Measurements from ENCODE around the gene MMEL1. TPM values are rescaled to one million over a fixed set of nuclear protein-coding genes. Genes with fewer than 3 reads are reported as not detected.

The MMEL1 gene
- total and polyA plus RNA-seq, 2 donors (not counting 1 experiment from before 2014, with no cell fraction given) = not detected

DNA sequence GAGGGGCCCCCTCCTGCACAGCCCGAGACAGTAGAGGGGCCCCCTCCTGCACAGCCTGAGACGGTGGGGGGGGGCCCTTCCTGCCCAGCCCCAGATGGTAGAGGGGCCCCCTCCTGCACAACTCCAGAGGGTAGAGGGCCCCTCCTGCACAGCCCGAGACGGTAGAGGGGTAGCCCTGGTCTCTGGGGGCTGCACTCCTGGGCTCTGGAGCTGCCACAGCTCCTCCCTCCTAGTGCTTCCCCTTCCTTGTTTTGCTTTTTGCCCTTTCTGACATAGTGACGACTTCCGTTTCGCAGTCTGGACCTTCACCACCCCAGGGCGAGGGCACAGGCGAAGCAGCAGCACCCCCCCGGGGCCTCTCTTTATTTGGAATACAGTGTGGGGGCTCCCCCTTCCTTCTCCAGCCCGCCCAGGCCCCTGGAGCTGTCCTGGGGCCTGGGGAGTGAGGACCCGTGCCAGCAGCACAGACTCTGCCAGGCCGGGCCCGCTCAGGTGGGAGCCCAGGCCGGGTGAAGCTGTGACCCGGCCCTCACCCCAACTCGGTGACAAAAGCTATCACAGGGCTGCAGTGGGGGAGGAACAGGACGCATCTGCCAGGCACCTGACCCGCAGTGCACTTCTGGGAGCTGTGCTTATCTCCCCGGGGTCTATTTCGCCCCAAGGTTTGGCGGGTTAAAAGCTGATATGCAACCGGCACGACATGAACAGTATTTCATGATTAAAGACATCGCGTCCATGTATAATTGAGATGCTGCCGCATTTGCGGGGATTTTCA lies 47.3 kb downstream of the MMEL1 start:
- peaks cover 3% of the 10 kb centered on the region for H3K9me3 Mint-ChIP-seq (ENCODE audit: insufficient read depth)
- Histone ChIP-seq H3K27ac (ENCODE audit: low read length in 2 of 2) (peak overlapping the region; percentile 98 to 99), H3K4me3 (ENCODE audit: control extremely low read depth in 1 of 5, extremely low read depth in 1 of 5, insufficient read depth in 1 of 5, low read depth in 2 of 5, low read length in 4 of 5) (peak overlapping the region; percentile 63 to 81 (median 77)), H3K4me2 (replicated peaks; ENCODE audit: low read depth, low read length, poor library complexity, severe bottlenecking) (peak overlapping the region; percentile 92), H3K9me3 (ENCODE audit: control extremely low read depth in 1 of 3, control insufficient read depth in 2 of 3, insufficient read depth in 1 of 3, low read length in 2 of 3) (peaks cover 0 to 16% (median 3%) of the 10 kb centered on the region in 3 donors), H3K27me3 (replicated peaks in 1 of 4; ENCODE audit: control extremely low read depth in 1 of 4, control insufficient read depth in 3 of 4, insufficient read depth in 4 of 4, low read length in 3 of 4) (no peaks in the 10 kb centered on the region), H3K36me3 (replicated peaks in 1 of 2; ENCODE audit: control extremely low read depth in 1 of 2, control insufficient read depth in 1 of 2, extremely low read depth in 1 of 2, insufficient read depth in 2 of 2, low read length in 1 of 2) (peaks cover 0 to 5% of the 10 kb centered on the region in 2 experiments), H3K79me2 (ENCODE audit: control insufficient read depth, insufficient read depth, low read length) (peaks cover 12% of the 10 kb centered on the region), H3K4me1 (ENCODE audit: control insufficient read depth in 2 of 2, insufficient read depth in 2 of 2, low read length in 2 of 2) (peaks cover 46 to 62% of the 10 kb centered on the region in 2 donors), H4K20me1 (ENCODE audit: control insufficient read depth, insufficient read depth, low read length, poor library complexity, severe bottlenecking) (no peaks in the 10 kb centered on the region), H2AFZ (ENCODE audit: insufficient read depth, low read depth, low read length, poor library complexity, severe bottlenecking) (peak overlapping the region; percentile 43), H3K9ac (ENCODE audit: low read length) (peak overlapping the region; percentile 87)
- H3K4me3 Mint-ChIP-seq = peak overlapping the region; percentile 95
- peak; percentile 93 for DNase-seq
- POLR2A ChIA-PET = interaction anchor here (0.6 to 4.4 kb wide), 17 partner anchors 8 to 394 kb away, joined by 3 to 88 read pairs (median 5); partner anchors contain the start of genes FAAP20, MORN1, PANK4 and RER1
- CTCF ChIA-PET = interaction anchor here (0.7 to 3.9 kb wide), 16 partner anchors 9 to 390 kb away, joined by 3 to 55 read pairs (median 4); partner anchors contain the start of genes FAAP20, HES5, PANK4 and TNFRSF14
- H3K27ac Mint-ChIP-seq = peak overlapping the region; percentile 99
- TF ChIP-seq, protein P1, sequence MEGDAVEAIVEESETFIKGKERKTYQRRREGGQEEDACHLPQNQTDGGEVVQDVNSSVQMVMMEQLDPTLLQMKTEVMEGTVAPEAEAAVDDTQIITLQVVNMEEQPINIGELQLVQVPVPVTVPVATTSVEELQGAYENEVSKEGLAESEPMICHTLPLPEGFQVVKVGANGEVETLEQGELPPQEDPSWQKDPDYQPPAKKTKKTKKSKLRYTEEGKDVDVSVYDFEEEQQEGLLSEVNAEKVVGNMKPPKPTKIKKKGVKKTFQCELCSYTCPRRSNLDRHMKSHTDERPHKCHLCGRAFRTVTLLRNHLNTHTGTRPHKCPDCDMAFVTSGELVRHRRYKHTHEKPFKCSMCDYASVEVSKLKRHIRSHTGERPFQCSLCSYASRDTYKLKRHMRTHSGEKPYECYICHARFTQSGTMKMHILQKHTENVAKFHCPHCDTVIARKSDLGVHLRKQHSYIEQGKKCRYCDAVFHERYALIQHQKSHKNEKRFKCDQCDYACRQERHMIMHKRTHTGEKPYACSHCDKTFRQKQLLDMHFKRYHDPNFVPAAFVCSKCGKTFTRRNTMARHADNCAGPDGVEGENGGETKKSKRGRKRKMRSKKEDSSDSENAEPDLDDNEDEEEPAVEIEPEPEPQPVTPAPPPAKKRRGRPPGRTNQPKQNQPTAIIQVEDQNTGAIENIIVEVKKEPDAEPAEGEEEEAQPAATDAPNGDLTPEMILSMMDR (IDR thresholded peaks at IDR 0.05) = no peak
- TF ChIP-seq EZH2 (IDR thresholded peaks at IDR 0.05; ENCODE audit: borderline replicate concordance, insufficient read depth, low read depth, low read length, poor library complexity, severe bottlenecking) = no peak
- ATAC-seq (ENCODE audit: low read depth) = peak; percentile 54
- WGBS (ENCODE audit: insufficient coverage) = under 1% methylated on average over 25 of the region's 28 CpGs
- intact Hi-C loops (cut with micrococcal nuclease) = loop anchor here (1.0 to 2.0 kb wide), 8 partner anchors 7 to 381 kb away; partner anchors contain the start of genes PANK4, PEX10 and TNFRSF14
- no peaks in the 10 kb centered on the region for H3K27me3 Mint-ChIP-seq
- peaks cover 49% of the 10 kb centered on the region for H3K4me1 Mint-ChIP-seq

All from B cell (primary cell).